Uterus (tissue), 4 donors: ENCODE results near the gene NCBP3. TPM values are rescaled to one million over a fixed set of nuclear protein-coding genes. Genes with fewer than 3 reads are reported as not detected.

Source experiments
- DNase-seq, 2 donors: peaks; one replicate each; pipeline ENCODE4 v3.0.0-alpha.2; 2019 to 2020
- H3K27ac ChIP-seq, 2 donors: fragments of 200-600 bp; sonication (generic); 1 replicate in 1 of 2; 2 replicates in 1 of 2; pipeline ENCODE4 v1.5.1; 2016 to 2018
- H3K27me3 ChIP-seq, 2 donors: fragments of 200-600 bp; sonication (generic); one replicate each; pipeline ENCODE4 v1.5.1; 2018 to 2019; ENCODE audit warnings: control low read depth in 1 of 2
- H3K36me3 ChIP-seq, 2 donors: fragments of 200-600 bp; sonication (generic); one replicate each; pipeline ENCODE4 v1.5.1; 2019; ENCODE audit warnings: control low read depth in 1 of 2
- H3K4me1 ChIP-seq, 2 donors: fragments of 200-600 bp; sonication (generic); one replicate each; pipeline ENCODE4 v1.5.1; 2018 to 2019; ENCODE audit warnings: control low read depth in 1 of 2
- H3K4me3 ChIP-seq, 2 donors: fragments of 200-600 bp; sonication (generic); 1 replicate in 1 of 2; 2 replicates in 1 of 2; pipeline ENCODE4 v1.5.1; 2018 to 2019; ENCODE audit warnings: mild to moderate bottlenecking in 1 of 2
- H3K9me3 ChIP-seq, 2 donors: fragments of 200-600 bp; sonication (generic); one replicate each; pipeline ENCODE4 v1.5.1; 2019; ENCODE audit warnings: control low read depth in 1 of 2
- CTCF ChIP-seq, 4 experiments: fragments of 200-600 bp in 2 of 4; fragments of 450-650 bp in 2 of 4; sonication (generic) in 2 of 4; IDR thresholded peaks; one replicate each; pipeline ENCODE4 v1.5.1; 2016 to 2019; ENCODE audit warnings: antibody characterized with exemption in 4 of 4, mild to moderate bottlenecking in 2 of 4, moderate library complexity in 1 of 4
- POLR2A ChIP-seq, 2 donors: fragments of 450-650 bp; IDR thresholded peaks; one replicate each; pipeline ENCODE4 v1.6.1; 2016; ENCODE audit warnings: antibody characterized with exemption in 2 of 2, mild to moderate bottlenecking in 1 of 2, moderate library complexity in 1 of 2
- intact Hi-C: fragments of 100-400 bp; cut with DNase I; formaldehyde crosslinking; loops from one replicate; pipeline ENCODE4 v1.15.1; 2023; ENCODE audit warnings: low total_unique reads
- total RNA-seq, 4 donors: library from RNA; depleted of rRNA in 3 of 4; stranded (reverse); fragments of >200 nt in 3 of 4; gene quantifications; one replicate each; pipeline versions ENCODE4 v1.1.0 to v1.2.4, GENCODE V29; 2014 to 2023
- donor health status: DM: yes; HTN: yes; CAD: no.

NCBP3 gene
- total RNA-seq, 4 donors from 2014 or later = 16.5 to 46.7 (median 30.1) TPM

DNA sequence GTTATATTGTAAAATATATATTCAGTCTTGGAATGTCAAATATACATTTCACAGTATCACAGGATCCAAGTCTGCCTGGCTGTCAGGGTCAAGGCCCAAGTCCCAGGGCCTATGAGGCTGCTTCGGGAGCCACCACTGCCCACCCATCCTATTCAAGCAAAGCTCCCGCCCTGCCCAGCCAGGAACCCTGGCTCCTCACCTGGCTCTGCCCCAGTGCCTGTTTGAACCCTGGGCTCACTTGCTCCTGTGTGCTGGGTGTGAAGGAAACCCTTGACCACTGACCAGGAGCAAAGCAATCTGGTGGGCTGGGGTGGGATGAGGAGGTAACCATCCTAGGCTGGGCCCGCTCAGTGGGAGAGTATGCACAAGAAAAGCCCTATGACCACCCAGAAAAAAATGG lies 72.1 kb downstream of the NCBP3 start:
- DNase-seq = no peak
- TF ChIP-seq CTCF (IDR thresholded peaks at IDR 0.05) = no peak
- TF ChIP-seq POLR2A (IDR thresholded peaks at IDR 0.05) = no peak

DNA sequence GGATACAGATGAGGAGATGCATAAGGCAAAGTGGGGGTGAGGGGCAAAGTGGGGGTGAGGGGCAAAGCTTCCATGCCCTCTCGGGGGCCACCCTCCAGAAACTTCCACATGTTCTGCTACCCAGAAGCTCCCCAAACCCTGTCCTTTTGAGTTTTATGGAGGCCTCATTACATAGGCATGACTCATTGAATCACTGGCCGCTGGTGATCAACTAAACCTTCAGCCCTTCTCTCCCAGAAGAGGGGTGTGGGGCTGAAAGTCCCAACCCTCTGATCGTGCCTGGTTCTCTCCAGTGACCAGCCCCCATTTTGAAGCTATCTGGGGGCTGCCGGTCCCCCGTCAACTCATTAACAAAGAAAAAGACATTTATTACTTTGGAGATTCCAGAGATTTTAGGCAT lies 72.5 kb downstream of the NCBP3 start:
- TF ChIP-seq CTCF (IDR thresholded peaks at IDR 0.05) (no peak), POLR2A (IDR thresholded peaks at IDR 0.05) (no peak)
- intact Hi-C loops = no loop called here
- Histone ChIP-seq H3K4me1 (no peaks in the 10 kb centered on the region), H3K9me3 (no peaks in the 10 kb centered on the region), H3K27ac (no peak overlapping the region), H3K27me3 (no peaks in the 10 kb centered on the region), H3K4me3 (no peak overlapping the region), H3K36me3 (no peaks in the 10 kb centered on the region)
- DNase-seq = no peak

More for the DNA sequence above, 72.1 kb downstream of the NCBP3 start:
- no peak overlapping the region for H3K27ac ChIP-seq
- no peaks in the 10 kb centered on the region for H3K36me3 ChIP-seq
- no peaks in the 10 kb centered on the region for H3K27me3 ChIP-seq
- no peaks in the 10 kb centered on the region for H3K9me3 ChIP-seq
- intact Hi-C loops = no loop called here
- H3K4me3 ChIP-seq = no peak overlapping the region
- H3K4me1 ChIP-seq = no peaks in the 10 kb centered on the region

DNA sequence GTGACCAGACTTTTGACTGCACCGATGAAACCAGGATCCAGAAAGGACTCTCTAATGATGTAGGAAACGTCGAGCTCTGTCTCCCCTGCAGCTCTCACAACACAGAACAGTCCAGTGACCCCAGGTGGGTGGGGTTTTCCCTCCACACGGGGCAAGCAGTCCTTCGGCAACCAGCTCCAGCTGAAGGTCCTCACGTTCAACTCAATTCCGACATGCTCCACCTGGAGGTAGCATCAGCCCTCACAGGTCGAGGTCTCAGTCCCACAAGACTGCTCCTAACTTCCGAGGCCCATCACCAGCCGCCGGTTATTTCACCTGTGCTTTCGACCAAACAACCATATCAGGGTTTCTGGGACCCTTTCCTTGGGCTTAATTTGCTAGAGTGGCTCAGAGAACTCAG lies 73.3 kb downstream of the NCBP3 start:
- Histone ChIP-seq H3K27me3 (no peaks in the 10 kb centered on the region), H3K36me3 (no peaks in the 10 kb centered on the region), H3K4me1 (no peaks in the 10 kb centered on the region), H3K9me3 (no peaks in the 10 kb centered on the region), H3K27ac (no peak overlapping the region), H3K4me3 (no peak overlapping the region)
- TF ChIP-seq POLR2A (IDR thresholded peaks at IDR 0.05) (no peak), CTCF (IDR thresholded peaks at IDR 0.05) (no peak)
- DNase-seq = no peak
- intact Hi-C loops = no loop called here

DNA sequence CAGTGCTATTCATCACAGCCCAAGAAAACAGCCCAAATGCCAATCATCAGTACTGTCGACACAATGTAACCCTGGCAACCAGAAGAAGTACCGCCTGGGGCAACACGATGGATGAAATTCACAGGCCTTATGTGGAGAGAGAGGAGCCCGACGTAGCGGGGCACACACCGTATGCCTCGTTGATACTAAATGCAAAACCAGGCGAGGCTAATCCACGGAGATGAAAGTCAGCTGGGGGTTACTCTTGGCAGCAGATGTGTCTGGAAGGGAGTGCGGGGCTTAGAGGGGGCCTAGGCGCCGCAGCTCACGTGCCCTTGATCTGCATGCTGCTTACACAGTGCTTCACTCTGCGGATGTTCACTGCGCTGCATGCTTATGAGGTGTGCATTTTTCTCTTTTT lies 74.9 kb downstream of the NCBP3 start:
- H3K36me3 ChIP-seq = no peaks in the 10 kb centered on the region
- intact Hi-C loops = no loop called here

GRCh38 chr17:3770466-3770865 lies 75.6 kb downstream of the NCBP3 start:
- Histone ChIP-seq H3K27me3 (no peaks in the 10 kb centered on the region), H3K4me3 (no peak overlapping the region), H3K27ac (no peak overlapping the region), H3K36me3 (no peaks in the 10 kb centered on the region), H3K9me3 (no peaks in the 10 kb centered on the region), H3K4me1 (no peaks in the 10 kb centered on the region)
- TF ChIP-seq POLR2A (IDR thresholded peaks at IDR 0.05) (no peak), CTCF (IDR thresholded peaks at IDR 0.05) (no peak)
- intact Hi-C loops = no loop called here
- no peak for DNase-seq

More for the DNA sequence above, 74.9 kb downstream of the NCBP3 start:
- Histone ChIP-seq H3K27me3 (no peaks in the 10 kb centered on the region), H3K27ac (no peak overlapping the region), H3K4me1 (no peaks in the 10 kb centered on the region), H3K4me3 (no peak overlapping the region), H3K9me3 (no peaks in the 10 kb centered on the region)
- TF ChIP-seq POLR2A (IDR thresholded peaks at IDR 0.05) (no peak), CTCF (IDR thresholded peaks at IDR 0.05) (no peak)
- DNase-seq = no peak
